Caco-2 (cell line): ENCODE results near the gene ADGRL2. TPM values are rescaled to one million over a fixed set of nuclear protein-coding genes. Genes with fewer than 3 reads are reported as not detected.

Experiments used
- BruUV-seq: library from RNA; stranded (reverse); fragments of 400-500 nt; replicated peaks from 2 replicates; lab custom pipeline; 2021; lab: Mats Ljungman, UMichigan
- CTCF ChIA-PET: fragments of 300-600 bp; sonication (Branson Sonifier 250); formaldehyde crosslinking; loops from one replicate; lab custom pipeline; 2022; ENCODE audit warnings: antibody characterized with exemption; lab: Charles Lee
- POLR2A ChIA-PET: fragments of 300-600 bp; sonication (Branson Sonifier 250); formaldehyde crosslinking; loops from one replicate; lab custom pipeline; 2022; ENCODE audit warnings: antibody characterized with exemption; lab: Charles Lee
- DNase-seq, 2 experiments: peaks; one replicate each; pipeline versions ENCODE4 v3.0.0 to v3.0.0-alpha.2; 2020 to 2022
- H3K27me3 ChIP-seq: replicated peaks from 2 replicates; pipeline ENCODE4 v1.6.0; 2011; ENCODE audit warnings: low read length; ENCODE audit not compliant: control insufficient read depth, insufficient read depth
- H3K36me3 ChIP-seq: 2 replicates; pipeline ENCODE4 v1.5.1; 2011; ENCODE audit warnings: low read length; ENCODE audit not compliant: control insufficient read depth, insufficient read depth
- H3K4me1 ChIP-seq: fragments of 250-450 bp; sonication (Bioruptor Pico); 2 replicates; pipeline ENCODE4 v1.5.1; 2020; ENCODE audit warnings: mild to moderate bottlenecking
- H3K4me3 ChIP-seq: 2 replicates; pipeline ENCODE4 v1.5.1; 2011; ENCODE audit warnings: low read depth, mild to moderate bottlenecking, control low read depth, low read length
- H3K9me3 ChIP-seq: fragments of 250-450 bp; sonication (Bioruptor Pico); 2 replicates; pipeline ENCODE4 v1.5.1; 2020; ENCODE audit warnings: mild to moderate bottlenecking, moderate library complexity
- H3K27ac Mint-ChIP-seq: one replicate; pipeline ENCODE4 v1.8.0; 2022; ENCODE audit warnings: mixed read lengths; ENCODE audit not compliant: unreplicated experiment
- H3K27me3 Mint-ChIP-seq: one replicate; pipeline ENCODE4 v1.8.0; 2022; ENCODE audit warnings: mixed read lengths; ENCODE audit not compliant: insufficient read depth, unreplicated experiment
- H3K36me3 Mint-ChIP-seq: one replicate; pipeline ENCODE4 v1.8.0; 2022; ENCODE audit warnings: mild to moderate bottlenecking, mixed read lengths; ENCODE audit not compliant: insufficient read depth, unreplicated experiment
- H3K4me1 Mint-ChIP-seq: one replicate; pipeline ENCODE4 v1.8.0; 2022; ENCODE audit warnings: low read depth, mixed read lengths; ENCODE audit not compliant: unreplicated experiment
- H3K4me3 Mint-ChIP-seq: one replicate; pipeline ENCODE4 v1.8.0; 2022; ENCODE audit warnings: mild to moderate bottlenecking, moderate library complexity, mixed read lengths; ENCODE audit not compliant: unreplicated experiment
- H3K9me3 Mint-ChIP-seq: one replicate; pipeline ENCODE4 v1.8.0; 2022; ENCODE audit warnings: mixed read lengths; ENCODE audit not compliant: unreplicated experiment
- CTCF ChIP-seq, 2 experiments: fragments of 200-600 bp in 1 of 2; IDR thresholded peaks; 1 replicate in 1 of 2; 2 replicates in 1 of 2; pipeline versions ENCODE4 v1.5.1 to v1.8.0; 2011 to 2022; ENCODE audit warnings: antibody characterized with exemption in 1 of 2, control low read depth in 1 of 2, inconsistent platforms in 1 of 2, low read depth in 1 of 2, low read length in 1 of 2, mild to moderate bottlenecking in 1 of 2, moderate library complexity in 1 of 2; ENCODE audit not compliant: insufficient read depth in 1 of 2, severe bottlenecking in 1 of 2, unreplicated experiment in 1 of 2
- intact Hi-C: fragments of 100-400 bp; cut with micrococcal nuclease; formaldehyde crosslinking; loops from one replicate; pipeline ENCODE4 v1.10.0; 2022; ENCODE audit not compliant: unreplicated experiment
- total RNA-seq: library from RNA; stranded (reverse); gene quantifications from 2 replicates; pipeline ENCODE4 v1.2.3, GENCODE V29; 2022

Gene ADGRL2
- total RNA-seq, 1 experiment from 2014 or later: 3.8 TPM

GRCh38 chr1:81808760-81809159 is 8.0 kb downstream of the ADGRL2 start:
- no peak overlapping the region for H3K4me3 ChIP-seq
- H3K9me3 ChIP-seq: no peaks in the 10 kb centered on the region

DNA sequence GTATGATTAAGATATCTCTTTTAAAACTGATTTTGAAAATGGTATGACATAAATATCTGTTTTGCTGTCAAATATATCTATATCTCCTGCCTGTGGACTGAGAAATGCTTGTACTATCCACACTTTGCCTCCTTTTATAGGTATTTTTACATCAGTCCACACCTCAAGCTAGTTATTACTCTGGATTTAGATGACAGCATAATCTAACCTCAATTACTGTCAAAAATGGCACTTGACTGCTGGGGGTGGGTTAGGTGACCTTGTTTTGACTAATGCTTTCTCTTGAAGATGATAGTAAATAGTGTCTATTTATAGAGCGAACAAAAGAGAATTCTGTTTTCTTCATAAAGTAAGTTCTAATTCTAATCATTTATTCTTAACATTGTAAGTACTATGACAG is 9.1 kb downstream of the ADGRL2 start:
- H3K9me3 ChIP-seq: no peaks in the 10 kb centered on the region
- Mint-ChIP-seq H3K36me3 (no peaks in the 10 kb centered on the region), H3K4me3 (no peak overlapping the region), H3K27ac (no peak overlapping the region), H3K27me3 (peaks cover 3% of the 10 kb centered on the region), H3K4me1 (no peaks in the 10 kb centered on the region), H3K9me3 (no peaks in the 10 kb centered on the region)
- ChIA-PET POLR2A (no interaction called here), CTCF (no interaction called here)
- intact Hi-C loops: loop anchor here (2.0 kb wide), 1 partner anchor 261 kb away; no protein-coding TSS in a partner anchor
- DNase-seq: no peak
- no peak for TF ChIP-seq CTCF (IDR thresholded peaks at IDR 0.05; ENCODE audit: insufficient read depth in 1 of 2, low read depth in 1 of 2, low read length in 1 of 2, severe bottlenecking in 1 of 2, unreplicated experiment in 1 of 2)
- H3K27me3 ChIP-seq: no peaks in the 10 kb centered on the region
- no peaks in the 10 kb centered on the region for H3K36me3 ChIP-seq
- no TSS peak for BruUV-seq
- no peak overlapping the region for H3K4me3 ChIP-seq
- H3K4me1 ChIP-seq: no peaks in the 10 kb centered on the region

More at GRCh38 chr1:81808760-81809159, 8.0 kb downstream of the ADGRL2 start:
- Histone ChIP-seq H3K36me3 (no peaks in the 10 kb centered on the region), H3K27me3 (no peaks in the 10 kb centered on the region), H3K4me1 (no peaks in the 10 kb centered on the region)
- no peak for DNase-seq
- intact Hi-C loops: loop anchor here (2.0 kb wide), 1 partner anchor 260 kb away; no protein-coding TSS in a partner anchor
- Mint-ChIP-seq H3K27ac (no peak overlapping the region), H3K27me3 (peaks cover 5% of the 10 kb centered on the region), H3K36me3 (no peaks in the 10 kb centered on the region), H3K4me1 (no peaks in the 10 kb centered on the region), H3K4me3 (no peak overlapping the region), H3K9me3 (no peaks in the 10 kb centered on the region)
- ChIA-PET POLR2A (no interaction called here), CTCF (no interaction called here)
- no TSS peak for BruUV-seq
- no peak for TF ChIP-seq CTCF (IDR thresholded peaks at IDR 0.05; ENCODE audit: insufficient read depth in 1 of 2, low read depth in 1 of 2, low read length in 1 of 2, severe bottlenecking in 1 of 2, unreplicated experiment in 1 of 2)

DNA sequence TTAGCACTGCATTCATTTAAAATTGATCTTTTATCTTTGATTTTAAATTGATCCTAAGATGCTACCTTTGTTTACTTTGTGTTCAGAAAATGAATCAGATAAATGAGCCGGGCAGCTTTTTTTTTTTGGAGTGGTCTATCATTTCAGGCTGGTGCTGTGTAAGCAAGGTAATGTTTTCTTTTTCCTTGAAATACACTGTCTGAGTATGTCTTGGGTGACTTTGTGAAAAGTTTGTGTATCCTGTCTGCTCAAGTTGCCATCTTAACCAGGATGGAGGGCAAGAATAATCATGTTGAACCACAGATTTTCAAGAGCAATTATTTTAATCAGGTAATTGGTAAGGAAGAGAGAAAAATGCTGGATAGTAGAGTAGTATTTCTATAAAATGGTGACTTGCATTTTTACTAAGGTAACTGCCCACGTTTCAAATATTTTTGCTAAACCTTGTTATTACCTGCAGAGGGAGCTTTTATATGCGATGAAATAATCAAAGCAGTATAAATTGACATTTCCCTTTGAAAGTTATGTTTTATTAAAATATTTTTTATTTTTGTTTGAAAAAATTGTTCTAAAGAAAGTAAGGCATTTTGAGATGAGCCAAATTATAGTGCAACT is 11.1 kb downstream of the ADGRL2 start:
- intact Hi-C loops: no loop called here
- H3K27ac Mint-ChIP-seq: no peak overlapping the region
- H3K4me3 Mint-ChIP-seq: no peak overlapping the region

More for the DNA sequence above, 11.1 kb downstream of the ADGRL2 start:
- no peak overlapping the region for H3K4me3 ChIP-seq
- CTCF ChIA-PET: no interaction called here
- Mint-ChIP-seq H3K27me3 (no peaks in the 10 kb centered on the region), H3K4me1 (no peaks in the 10 kb centered on the region), H3K36me3 (no peaks in the 10 kb centered on the region), H3K9me3 (no peaks in the 10 kb centered on the region)
- POLR2A ChIA-PET: no interaction called here
- BruUV-seq: no TSS peak
- no peak for DNase-seq
- H3K36me3 ChIP-seq: no peaks in the 10 kb centered on the region
- H3K4me1 ChIP-seq: no peaks in the 10 kb centered on the region
- H3K27me3 ChIP-seq: no peaks in the 10 kb centered on the region
- TF ChIP-seq CTCF (IDR thresholded peaks at IDR 0.05; ENCODE audit: insufficient read depth in 1 of 2, low read depth in 1 of 2, low read length in 1 of 2, severe bottlenecking in 1 of 2, unreplicated experiment in 1 of 2): peak in 1 of 2 experiments; percentile 20
- H3K9me3 ChIP-seq: no peaks in the 10 kb centered on the region
